Glomerular visceral epithelial cell (primary cell): ENCODE results near the gene SNCB.

Experiments used
- DNase-seq: peaks from one replicate; pipeline ENCODE4 v3.0.0-alpha.2; 2016; ENCODE audit errors: extremely low spot score

The SNCB gene

GRCh38 chr5:176625512-176625911, 4.8 kb downstream of the SNCB start:
- no peak for DNase-seq

- no peak for DNase-seq
Observed at GRCh38 chr5:176624938-176625337, 5.4 kb downstream of the SNCB start.

GRCh38 chr5:176624142-176624541, 6.2 kb downstream of the SNCB start:
- no peak for DNase-seq

GRCh38 chr5:176621661-176622079, 8.7 kb downstream of the SNCB start:
- DNase-seq, result no peak

GRCh38 chr5:176620333-176620981, 9.9 kb downstream of the SNCB start:
- DNase-seq, result no peak

GRCh38 chr5:176619569-176620332, 10.6 kb downstream of the SNCB start:
- DNase-seq, result no peak

GRCh38 chr5:176619203-176619568, 11.1 kb downstream of the SNCB start:
- peak; percentile 68 for DNase-seq

GRCh38 chr5:176618783-176619182, 11.6 kb downstream of the SNCB start:
- no peak for DNase-seq

GRCh38 chr5:176616511-176616910, 13.8 kb downstream of the SNCB start:
- no peak for DNase-seq

GRCh38 chr5:176614805-176615478, 15.4 kb downstream of the SNCB start:
- peak; percentile 67 for DNase-seq

GRCh38 chr5:176612855-176613254, 17.5 kb downstream of the SNCB start:
- DNase-seq, result no peak

GRCh38 chr5:176612008-176612407, 18.3 kb downstream of the SNCB start:
- no peak for DNase-seq

- DNase-seq, result peak; percentile 84
Observed at GRCh38 chr5:176611435-176611834, 18.9 kb downstream of the SNCB start.

- peak; percentile 23 for DNase-seq
Observed at GRCh38 chr5:176610435-176610773, 19.9 kb downstream of the SNCB start.

GRCh38 chr5:176609724-176610434, 20.5 kb downstream of the SNCB start, which contains the start of gene GPRIN1:
Gene GPRIN1 (minus strand): TSS chr5:176610156. CDS start chr5:176599834, 10,322 bp downstream.
- peak; percentile 81 for DNase-seq

- DNase-seq, result peak; percentile 71
Observed at GRCh38 chr5:176608937-176609723, 21.2 kb downstream of the SNCB start.

GRCh38 chr5:176608142-176608705, 22.1 kb downstream of the SNCB start:
- DNase-seq, result no peak

- DNase-seq, result no peak
Observed at GRCh38 chr5:176606875-176607274, 23.5 kb downstream of the SNCB start.

GRCh38 chr5:176606032-176606431, 24.3 kb downstream of the SNCB start:
- DNase-seq, result no peak

- DNase-seq, result no peak
Observed at GRCh38 chr5:176603091-176603490, 27.2 kb downstream of the SNCB start.

GRCh38 chr5:176601901-176602482, 28.3 kb downstream of the SNCB start:
- DNase-seq, result no peak
